ENCODE results near the gene GSC2.

GSC2 gene

GRCh38 chr22:19117111-19117512 is 33.0 kb downstream of the GSC2 start:
- H3K4me1 Mint-ChIP-seq, result peaks cover 70% of the 10 kb centered on the region
- H3K27me3 Mint-ChIP-seq, result no peaks in the 10 kb centered on the region
- H3K9me3 Mint-ChIP-seq, result no peaks in the 10 kb centered on the region
- DNase-seq, result peak; percentile 13
- H3K4me3 Mint-ChIP-seq, result no peak overlapping the region
- peaks cover 18% of the 10 kb centered on the region for H3K36me3 Mint-ChIP-seq
- H3K27ac Mint-ChIP-seq, result no peak overlapping the region
- CTCF ChIA-PET, result no interaction called here

GRCh38 chr22:19115628-19116027 is 34.5 kb downstream of the GSC2 start:
- peak; percentile 21 for DNase-seq
- Mint-ChIP-seq H3K9me3 (no peaks in the 10 kb centered on the region), H3K4me3 (no peak overlapping the region), H3K4me1 (peaks cover 71% of the 10 kb centered on the region), H3K36me3 (peaks cover 18% of the 10 kb centered on the region), H3K27ac (peak overlapping the region; percentile 49), H3K27me3 (no peaks in the 10 kb centered on the region)
- CTCF ChIA-PET, result no interaction called here

- Mint-ChIP-seq H3K9me3 (no peaks in the 10 kb centered on the region), H3K36me3 (peaks cover 15% of the 10 kb centered on the region), H3K27ac (peak overlapping the region; percentile 49), H3K4me1 (peaks cover 70% of the 10 kb centered on the region), H3K4me3 (no peak overlapping the region), H3K27me3 (no peaks in the 10 kb centered on the region)
- peak; percentile 14 for DNase-seq
- CTCF ChIA-PET, result no interaction called here
Observed at GRCh38 chr22:19114984-19115552, 35.0 kb downstream of the GSC2 start.

GRCh38 chr22:19113429-19113828 is 36.7 kb downstream of the GSC2 start:
- CTCF ChIA-PET, result no interaction called here
- Mint-ChIP-seq H3K27me3 (no peaks in the 10 kb centered on the region), H3K27ac (no peak overlapping the region), H3K36me3 (peaks cover 15% of the 10 kb centered on the region), H3K9me3 (no peaks in the 10 kb centered on the region), H3K4me1 (peaks cover 73% of the 10 kb centered on the region), H3K4me3 (no peak overlapping the region)
- no peak for DNase-seq

- Mint-ChIP-seq H3K9me3 (no peaks in the 10 kb centered on the region), H3K4me1 (peaks cover 72% of the 10 kb centered on the region), H3K27me3 (no peaks in the 10 kb centered on the region), H3K4me3 (no peak overlapping the region), H3K36me3 (peaks cover 21% of the 10 kb centered on the region), H3K27ac (peak overlapping the region; percentile 78)
- DNase-seq, result no peak
- CTCF ChIA-PET, result interaction anchor here (1.7 kb wide), 1 partner anchor 9 kb away, joined by 5 read pairs; no protein-coding TSS in a partner anchor
Observed at GRCh38 chr22:19111584-19111983, 38.5 kb downstream of the GSC2 start.

- H3K27ac Mint-ChIP-seq, result peak overlapping the region; percentile 78
- no peak for DNase-seq
- CTCF ChIA-PET, result interaction anchor here (1.1 to 1.7 kb wide), 3 partner anchors 9 to 33 kb away, joined by 4 to 5 read pairs (median 4); partner anchors contain the start of genes DGCR2 and ESS2
- H3K4me1 Mint-ChIP-seq, result peaks cover 72% of the 10 kb centered on the region
- peaks cover 20% of the 10 kb centered on the region for H3K36me3 Mint-ChIP-seq
- no peaks in the 10 kb centered on the region for H3K27me3 Mint-ChIP-seq
- no peaks in the 10 kb centered on the region for H3K9me3 Mint-ChIP-seq
- H3K4me3 Mint-ChIP-seq, result no peak overlapping the region
Observed at GRCh38 chr22:19111140-19111539, 39.0 kb downstream of the GSC2 start.

- H3K27ac Mint-ChIP-seq, result peak overlapping the region; percentile 78
- H3K27me3 Mint-ChIP-seq, result no peaks in the 10 kb centered on the region
- no peak overlapping the region for H3K4me3 Mint-ChIP-seq
- H3K36me3 Mint-ChIP-seq, result peaks cover 20% of the 10 kb centered on the region
- H3K9me3 Mint-ChIP-seq, result no peaks in the 10 kb centered on the region
- peaks cover 71% of the 10 kb centered on the region for H3K4me1 Mint-ChIP-seq
- DNase-seq, result no peak
- CTCF ChIA-PET, result interaction anchor here (0.6 to 1.7 kb wide), 4 partner anchors 10 to 34 kb away, joined by 4 to 6 read pairs (median 4); partner anchors contain the start of genes DGCR2 and ESS2
Observed at GRCh38 chr22:19110646-19111045, 39.4 kb downstream of the GSC2 start.

- Mint-ChIP-seq H3K4me1 (peaks cover 66% of the 10 kb centered on the region), H3K36me3 (peaks cover 17% of the 10 kb centered on the region), H3K27me3 (no peaks in the 10 kb centered on the region), H3K4me3 (peak overlapping the region; percentile 66), H3K27ac (peak overlapping the region; percentile 97), H3K9me3 (no peaks in the 10 kb centered on the region)
- CTCF ChIA-PET, result interaction anchor here (0.6 to 1.4 kb wide), 3 partner anchors 13 to 34 kb away, joined by 4 to 6 read pairs (median 4); partner anchors contain the start of genes DGCR2 and ESS2
- DNase-seq, result no peak
Observed at GRCh38 chr22:19110064-19110458, 40.0 kb downstream of the GSC2 start.

- peak; percentile 77 for DNase-seq
- CTCF ChIA-PET, result interaction anchor here (0.6 to 1.4 kb wide), 2 partner anchors 35 to 222 kb away, joined by 3 to 4 read pairs; partner anchors contain the start of gene ESS2
- Mint-ChIP-seq H3K27me3 (no peaks in the 10 kb centered on the region), H3K9me3 (no peaks in the 10 kb centered on the region), H3K27ac (peak overlapping the region; percentile 97), H3K36me3 (peaks cover 17% of the 10 kb centered on the region), H3K4me3 (peak overlapping the region; percentile 66), H3K4me1 (peaks cover 61% of the 10 kb centered on the region)
Observed at GRCh38 chr22:19109198-19110063, 40.7 kb downstream of the GSC2 start.

DNA sequence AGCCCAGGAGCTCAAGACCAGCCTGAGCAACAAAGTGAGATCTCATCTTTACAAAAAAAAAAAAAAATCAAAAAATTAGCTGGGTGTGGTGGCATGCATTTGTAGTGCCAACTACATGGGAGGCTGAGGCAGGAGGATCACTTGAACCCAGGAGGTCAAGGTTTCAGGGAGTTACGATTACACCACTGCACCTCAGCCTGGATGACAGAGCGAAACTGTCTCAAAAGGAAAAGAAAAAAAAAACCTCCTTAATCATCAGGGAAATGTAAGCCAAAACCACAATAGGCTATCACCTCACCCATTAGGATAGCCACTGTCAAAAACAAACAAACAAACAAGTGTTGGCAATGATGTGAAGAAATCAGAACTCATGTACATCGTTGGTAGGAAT is 41.3 kb downstream of the GSC2 start:
- Mint-ChIP-seq H3K4me3 (no peak overlapping the region), H3K27me3 (no peaks in the 10 kb centered on the region), H3K36me3 (peaks cover 17% of the 10 kb centered on the region), H3K9me3 (no peaks in the 10 kb centered on the region), H3K27ac (peak overlapping the region; percentile 97), H3K4me1 (peaks cover 63% of the 10 kb centered on the region)
- CTCF ChIA-PET, result interaction anchor here (0.6 kb wide), 1 partner anchor 221 kb away, joined by 3 read pairs; no protein-coding TSS in a partner anchor
- DNase-seq, result no peak

GRCh38 chr22:19107730-19108074 is 42.4 kb downstream of the GSC2 start:
- Mint-ChIP-seq H3K27ac (peak overlapping the region; percentile 78), H3K4me1 (peaks cover 61% of the 10 kb centered on the region), H3K36me3 (peaks cover 15% of the 10 kb centered on the region), H3K9me3 (no peaks in the 10 kb centered on the region), H3K4me3 (no peak overlapping the region), H3K27me3 (no peaks in the 10 kb centered on the region)
- CTCF ChIA-PET, result interaction anchor here (0.9 to 2.6 kb wide), 2 partner anchors 71 to 370 kb away, joined by 4 to 6 read pairs; partner anchors contain the start of gene SLC25A1
- DNase-seq, result no peak

- peak overlapping the region; percentile 78 for H3K27ac Mint-ChIP-seq
- no peak for DNase-seq
- peaks cover 57% of the 10 kb centered on the region for H3K4me1 Mint-ChIP-seq
- CTCF ChIA-PET, result interaction anchor here (0.7 to 2.6 kb wide), 3 partner anchors 12 to 370 kb away, joined by 3 to 6 read pairs (median 4); partner anchors contain the start of gene SLC25A1
- no peaks in the 10 kb centered on the region for H3K27me3 Mint-ChIP-seq
- H3K4me3 Mint-ChIP-seq, result no peak overlapping the region
- H3K9me3 Mint-ChIP-seq, result no peaks in the 10 kb centered on the region
- H3K36me3 Mint-ChIP-seq, result peaks cover 12% of the 10 kb centered on the region
Observed at GRCh38 chr22:19106886-19107729, 43.0 kb downstream of the GSC2 start.

GRCh38 chr22:19105867-19106802 is 44.0 kb downstream of the GSC2 start:
- H3K27ac Mint-ChIP-seq, result no peak overlapping the region
- H3K27me3 Mint-ChIP-seq, result no peaks in the 10 kb centered on the region
- no peak overlapping the region for H3K4me3 Mint-ChIP-seq
- H3K36me3 Mint-ChIP-seq, result peaks cover 12% of the 10 kb centered on the region
- DNase-seq, result peak; percentile 77
- H3K9me3 Mint-ChIP-seq, result no peaks in the 10 kb centered on the region
- H3K4me1 Mint-ChIP-seq, result peaks cover 53% of the 10 kb centered on the region
- CTCF ChIA-PET, result interaction anchor here (0.7 to 2.6 kb wide), 2 partner anchors 13 to 73 kb away, joined by 3 to 6 read pairs; partner anchors contain the start of gene SLC25A1

All from activated naive CD4-positive, alpha-beta T cell treated with anti-CD3 and anti-CD28 coated beads, Interleukin-2, amount 10 ng/mL, durations not matched to agents 7 days and 5 days (primary cell).